H1 (cell line): ENCODE data around the gene ZNF565. TPM values are rescaled to one million over a fixed set of nuclear protein-coding genes. Genes with fewer than 3 reads are reported as not detected.

ENCODE experiments used
- CTCF ChIA-PET: fragments of 300-600 bp; sonication (Branson Sonifier 250); formaldehyde crosslinking; loops from one replicate; lab custom pipeline; 2021; ENCODE audit not compliant: partially characterized antibody; lab: Charles Lee
- POLR2A ChIA-PET: fragments of 300-600 bp; sonication (Branson Sonifier 250); formaldehyde crosslinking; loops from one replicate; lab custom pipeline; 2021; ENCODE audit warnings: inconsistent platforms; ENCODE audit not compliant: partially characterized antibody; lab: Charles Lee
- DNase-seq, 2 experiments: peaks; one replicate each; pipeline versions ENCODE4 v3.0.0 to v3.0.0-alpha.2; 2010 to 2022; ENCODE audit warnings: low spot score in 2 of 2, low read depth in 1 of 2, mixed read lengths in 1 of 2
- FAIRE-seq: peaks from 2 replicates; lab custom pipeline; 2011; peaks lifted over from hg19 to GRCh38; lab: Jason Lieb, UNC
- H2AFZ ChIP-seq: 2 replicates; pipeline ENCODE4 v1.8.1; 2012; ENCODE audit warnings: low read length, inconsistent platforms
- H2AK5ac ChIP-seq: 2 replicates; pipeline ENCODE4 v1.6.1; 2013; ENCODE audit warnings: low read depth, low read length
- H2BK120ac ChIP-seq: replicated peaks from 2 replicates; pipeline ENCODE3; 2013; ENCODE audit warnings: low read depth, low read length, inconsistent platforms
- H2BK12ac ChIP-seq: 2 replicates; pipeline ENCODE4 v1.6.1; 2013; ENCODE audit warnings: low read depth, low read length
- H2BK15ac ChIP-seq: 2 replicates; pipeline ENCODE4 v1.6.1; 2013; ENCODE audit warnings: low read length
- H2BK20ac ChIP-seq: 2 replicates; pipeline ENCODE4 v1.6.1; 2013; ENCODE audit warnings: low read length
- H2BK5ac ChIP-seq: 2 replicates; pipeline ENCODE4 v1.6.1; 2013; ENCODE audit warnings: low read depth, low read length
- H3K14ac ChIP-seq: 2 replicates; pipeline ENCODE4 v1.6.1; 2013; ENCODE audit warnings: inconsistent platforms; ENCODE audit not compliant: insufficient read length
- H3K18ac ChIP-seq: 2 replicates; pipeline ENCODE4 v1.6.1; 2013; ENCODE audit warnings: low read length; ENCODE audit errors: extremely low read depth
- H3K23ac ChIP-seq: 2 replicates; pipeline ENCODE4 v1.6.1; 2013; ENCODE audit warnings: inconsistent platforms; ENCODE audit not compliant: insufficient read length
- H3K23me2 ChIP-seq: 2 replicates; pipeline ENCODE4 v1.6.1; 2013; ENCODE audit warnings: low read depth, low read length
- H3K27ac ChIP-seq: 2 replicates; pipeline ENCODE4 v1.6.1; 2011; ENCODE audit warnings: low read depth, low read length, inconsistent platforms
- H3K27me3 ChIP-seq, 4 experiments: replicated peaks in 1 of 4; 1 replicate in 1 of 4; 2 replicates in 3 of 4; pipeline versions ENCODE4 v1.6.1 to v1.8.1; 2011 to 2013; ENCODE audit warnings: low read length in 3 of 4, mild to moderate bottlenecking in 3 of 4, inconsistent platforms in 2 of 4, mixed read lengths in 2 of 4, moderate library complexity in 1 of 4; ENCODE audit not compliant: control insufficient read depth in 3 of 4, insufficient read depth in 3 of 4; ENCODE audit errors: extremely low read depth in 1 of 4
- H3K36me3 ChIP-seq, 4 experiments: 2 replicates each; pipeline versions ENCODE4 v1.6.1 to v1.8.1; 2011 to 2013; ENCODE audit warnings: mild to moderate bottlenecking in 4 of 4, low read length in 3 of 4, moderate library complexity in 2 of 4, control low read depth in 1 of 4, inconsistent platforms in 1 of 4; ENCODE audit not compliant: insufficient read depth in 4 of 4, control insufficient read depth in 2 of 4
- H3K4ac ChIP-seq: replicated peaks from 2 replicates; pipeline ENCODE3; 2013; ENCODE audit warnings: low read length, low read depth, mixed read lengths, inconsistent platforms; ENCODE audit not compliant: insufficient read length
- H3K4me1 ChIP-seq, 4 experiments: replicated peaks in 1 of 4; 1 replicate in 1 of 4; 2 replicates in 3 of 4; pipeline versions ENCODE4 v1.6.1 to v1.8.1; 2011 to 2013; ENCODE audit warnings: low read length in 3 of 4, inconsistent platforms in 2 of 4, mixed read lengths in 1 of 4; ENCODE audit not compliant: insufficient read depth in 4 of 4, control insufficient read depth in 3 of 4
- H3K4me2 ChIP-seq, 2 experiments: 2 replicates each; pipeline versions ENCODE4 v1.6.1 to v1.8.1; 2011 to 2013; ENCODE audit warnings: low read depth in 2 of 2, low read length in 2 of 2, control low read depth in 1 of 2, inconsistent platforms in 1 of 2, mild to moderate bottlenecking in 1 of 2; ENCODE audit not compliant: insufficient read depth in 1 of 2
- H3K4me3 ChIP-seq, 4 experiments: fragments of 200-600, 300-600 bp in 1 of 4; sonication (generic), shearing (Covaris generic), sonication (Bioruptor Twin) in 1 of 4; 2 replicates each; pipeline versions ENCODE4 v1.5.1 to v1.8.1; 2011 to 2016; ENCODE audit warnings: low read length in 4 of 4, low read depth in 3 of 4, control low read depth in 2 of 4, inconsistent platforms in 2 of 4, mild to moderate bottlenecking in 2 of 4, mixed read lengths in 1 of 4, moderate library complexity in 1 of 4; ENCODE audit not compliant: insufficient read depth in 2 of 4; ENCODE audit errors: extremely low read depth in 1 of 4
- H3K56ac ChIP-seq: replicated peaks from 2 replicates; pipeline ENCODE3; 2013; ENCODE audit warnings: low read depth, mild to moderate bottlenecking, mixed read lengths, low read length, inconsistent platforms; ENCODE audit not compliant: insufficient read length
- H3K79me1 ChIP-seq: 2 replicates; pipeline ENCODE4 v1.6.1; 2013; ENCODE audit warnings: low read depth, low read length, control low read depth
- H3K79me2 ChIP-seq, 2 experiments: 2 replicates each; pipeline versions ENCODE4 v1.6.1 to v1.8.1; 2012 to 2013; ENCODE audit warnings: low read length in 2 of 2, mild to moderate bottlenecking in 2 of 2, inconsistent platforms in 1 of 2; ENCODE audit not compliant: insufficient read depth in 2 of 2, control insufficient read depth in 1 of 2
- H3K9ac ChIP-seq, 4 experiments: replicated peaks in 1 of 4; 1 replicate in 1 of 4; 2 replicates in 3 of 4; pipeline versions ENCODE4 v1.6.1 to v1.8.1; 2011 to 2013; ENCODE audit warnings: low read depth in 3 of 4, low read length in 3 of 4, control low read depth in 2 of 4, mild to moderate bottlenecking in 2 of 4, moderate library complexity in 2 of 4, inconsistent platforms in 1 of 4; ENCODE audit errors: extremely low read depth in 1 of 4
- H3K9me3 ChIP-seq, 2 experiments: 2 replicates each; pipeline versions ENCODE4 v1.6.1 to v1.8.1; 2012 to 2013; ENCODE audit warnings: mild to moderate bottlenecking in 2 of 2, moderate library complexity in 2 of 2, control low read depth in 1 of 2, inconsistent platforms in 1 of 2, low read depth in 1 of 2, low read length in 1 of 2, mixed read lengths in 1 of 2; ENCODE audit not compliant: insufficient read depth in 2 of 2
- H4K20me1 ChIP-seq, 2 experiments: replicated peaks in 1 of 2; 2 replicates each; pipeline versions ENCODE3 to v1.8.1; 2011 to 2013; ENCODE audit warnings: inconsistent platforms in 2 of 2, low read length in 2 of 2, mild to moderate bottlenecking in 1 of 2; ENCODE audit not compliant: insufficient read depth in 2 of 2, control insufficient read depth in 1 of 2
- H4K5ac ChIP-seq: 2 replicates; pipeline ENCODE4 v1.6.1; 2013; ENCODE audit warnings: low read length, low read depth, mixed read lengths, inconsistent platforms; ENCODE audit not compliant: insufficient read length
- H4K8ac ChIP-seq: 2 replicates; pipeline ENCODE4 v1.8.0; 2013; ENCODE audit warnings: mild to moderate bottlenecking, moderate library complexity, low read length, inconsistent platforms; ENCODE audit not compliant: insufficient read depth; ENCODE audit errors: extremely low read depth
- H4K91ac ChIP-seq: replicated peaks from 2 replicates; pipeline ENCODE3; 2013; ENCODE audit warnings: low read length, mixed read lengths, inconsistent platforms; ENCODE audit not compliant: insufficient read length
- EGR1 ChIP-seq: IDR thresholded peaks from 2 replicates; pipeline ENCODE4 v1.6.1; 2011; ENCODE audit warnings: low read depth, low read length, borderline replicate concordance
- SP1 ChIP-seq: IDR thresholded peaks from 2 replicates; pipeline ENCODE4 v1.6.1; 2011; ENCODE audit warnings: low read depth, low read length
- WGBS, 2 experiments: shearing (Covaris generic) in 1 of 2; methylation state at CpG; one replicate each; pipeline versions ENCODE4 v1.1.6 to v1.1.7; 2013 to 2015; ENCODE audit warnings: low lambda C conversion rate in 2 of 2, mixed read lengths in 2 of 2, inconsistent platforms in 1 of 2, low coverage in 1 of 2, missing lambda C conversion rate in 1 of 2; ENCODE audit not compliant: insufficient replicate concordance in 2 of 2, insufficient coverage in 1 of 2, insufficient read length in 1 of 2; ENCODE audit errors: extremely low coverage in 1 of 2, missing lambda C conversion rate in 1 of 2; 5-methylcytosine and 5-hydroxymethylcytosine counted together
- polyA plus RNA-seq, 7 experiments: library from polyadenylated mRNA; depleted of rRNA in 3 of 7; stranded (reverse) in 5 of 7; unstranded in 2 of 7; fragments of >200 nt in 5 of 7; fragments of 200-250 nt in 2 of 7; gene quantifications; 1 replicate in 5 of 7; 2 replicates in 1 of 7; 4 replicates in 1 of 7; pipeline versions ENCODE4 v1.2.1 to v1.2.3, GENCODE V29; 2011 to 2013; ENCODE audit warnings: missing spikeins in 2 of 7, mixed read lengths in 2 of 7
- total RNA-seq: library from RNA; stranded (reverse); fragmentation: NEBNext Ultra II Directional; extraction: Animal tissue kit (Norgen Biotek cat#: 25700); gene quantifications from 2 replicates; pipeline ENCODE4 v1.2.1, GENCODE V29; 2021

The ZNF565 gene
- total and polyA plus RNA-seq, 2 of the 8 experiments (the other 6 are each of a cell fraction or from before 2014, with no cell fraction given): 0.89 to 3.1 TPM

DNA sequence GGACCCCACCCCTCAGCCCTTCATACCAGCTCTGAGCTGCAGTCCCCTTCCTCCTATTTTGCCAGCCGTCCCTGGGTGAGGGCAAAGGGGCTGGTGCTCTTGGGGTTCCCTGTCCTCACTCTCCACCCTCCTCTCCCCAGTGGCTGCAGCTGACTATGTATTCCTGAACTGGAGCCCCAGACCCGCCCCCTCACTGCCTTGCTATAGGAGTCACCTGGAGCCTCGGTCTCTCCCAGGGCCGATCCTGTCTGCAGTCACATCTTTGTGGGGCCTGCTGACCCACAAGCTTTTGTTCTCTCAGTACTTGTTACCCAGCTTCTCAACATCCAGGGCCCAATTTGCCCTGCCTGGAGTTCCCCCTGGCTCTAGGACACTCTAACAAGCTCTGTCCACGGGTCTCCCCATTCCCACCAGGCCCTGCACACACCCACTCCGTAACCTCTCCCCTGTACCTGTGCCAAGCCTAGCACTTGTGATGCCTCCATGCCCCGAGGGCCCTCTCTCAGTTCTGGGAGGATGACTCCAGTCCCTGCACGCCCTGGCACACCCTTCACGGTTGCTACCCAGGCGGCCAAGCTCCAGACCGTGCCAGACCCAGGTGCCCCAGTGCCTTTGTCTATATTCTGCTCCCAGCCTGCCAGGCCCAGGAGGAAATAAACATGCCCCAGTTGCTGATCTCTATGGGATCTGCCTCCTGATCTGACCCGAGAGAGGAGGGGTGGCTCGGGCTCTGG, 64.6 kb downstream of the ZNF565 start:
- Histone ChIP-seq H3K79me2 (no peaks in the 10 kb centered on the region), H4K5ac (no peak overlapping the region), H2AFZ (no peak overlapping the region), H3K9me3 (no peaks in the 10 kb centered on the region), H4K20me1 (peaks cover 0 to 13% of the 10 kb centered on the region in 2 experiments), H3K4me1 (peaks cover 0 to 5% (median 0%) of the 10 kb centered on the region in 4 experiments; a peak in 1 of 7 replicates), H3K4me3 (no peak overlapping the region), H3K36me3 (peaks cover 14 to 47% (median 28%) of the 10 kb centered on the region in 4 experiments), H4K8ac (no peak overlapping the region), H4K91ac (no peak overlapping the region), H3K14ac (no peak overlapping the region), H3K18ac (no peak overlapping the region), H3K27me3 (no peaks in the 10 kb centered on the region), H3K23me2 (peaks cover 13% of the 10 kb centered on the region; the same call in 1 of the 2 replicates), H3K79me1 (no peaks in the 10 kb centered on the region), H3K4ac (no peak overlapping the region), H2BK20ac (no peak overlapping the region), H3K56ac (no peak overlapping the region), H3K4me2 (no peak overlapping the region), H2BK15ac (no peak overlapping the region), H2BK12ac (no peak overlapping the region), H2BK5ac (no peak overlapping the region), H2BK120ac (no peak overlapping the region), H2AK5ac (no peak overlapping the region), H3K9ac (no peak overlapping the region), H3K23ac (no peak overlapping the region), H3K27ac (no peak overlapping the region)
- FAIRE-seq (no peak), DNase-seq (no peak)
- TF ChIP-seq SP1: 0 out of 2 replicates have a peak, but pooled peaks have one; percentile 10
- no peak for TF ChIP-seq EGR1
- 90% methylated on average over 13 of the region's 13 CpGs; no CpG with 5 or more reads in 1 of the 2 experiments for WGBS, 2 experiments
- ChIA-PET POLR2A (interaction anchor here (0.9 to 4.2 kb wide), 5 partner anchors 10 to 43 kb away, joined by 3 to 29 read pairs (median 3); partner anchors contain the start of gene CAPNS1), CTCF (interaction anchor here (1.3 to 2.9 kb wide), 4 partner anchors 13 to 22 kb away, joined by 3 to 17 read pairs (median 4); no protein-coding TSS in a partner anchor)
